ENCODE data around the gene TBC1D4. TPM values are rescaled to one million over a fixed set of nuclear protein-coding genes. Genes with fewer than 3 reads are reported as not detected.
"Not testable (repeated sequence)": the region's sequence is repeated elsewhere in the genome, so short reads cannot be mapped to it uniquely, and the experiment has no call there.

TBC1D4 gene
- polyA plus RNA-seq, 1 donor from 2014 or later: 3.9 TPM

- H3K27ac ChIP-seq (ENCODE audit: low read length): no peak overlapping the region
- TF ChIP-seq EP300 (conservative IDR thresholded peaks at IDR 0.05; ENCODE audit: poor library complexity, severe bottlenecking) (no peak), SMC3 (conservative IDR thresholded peaks at IDR 0.05; ENCODE audit: poor library complexity) (no peak), RAD21 (conservative IDR thresholded peaks at IDR 0.05) (no peak), POLR2AphosphoS5 (IDR thresholded peaks at IDR 0.05) (no peak), TAF1 (IDR thresholded peaks at IDR 0.05; ENCODE audit: low read depth) (no peak), MXI1 (conservative IDR thresholded peaks at IDR 0.05; ENCODE audit: poor library complexity, severe bottlenecking) (no peak), EZH2 (IDR thresholded peaks at IDR 0.05; ENCODE audit: borderline replicate concordance, insufficient read depth, low read length, poor library complexity, severe bottlenecking) (no peak)
- TF ChIP-seq, protein P1, sequence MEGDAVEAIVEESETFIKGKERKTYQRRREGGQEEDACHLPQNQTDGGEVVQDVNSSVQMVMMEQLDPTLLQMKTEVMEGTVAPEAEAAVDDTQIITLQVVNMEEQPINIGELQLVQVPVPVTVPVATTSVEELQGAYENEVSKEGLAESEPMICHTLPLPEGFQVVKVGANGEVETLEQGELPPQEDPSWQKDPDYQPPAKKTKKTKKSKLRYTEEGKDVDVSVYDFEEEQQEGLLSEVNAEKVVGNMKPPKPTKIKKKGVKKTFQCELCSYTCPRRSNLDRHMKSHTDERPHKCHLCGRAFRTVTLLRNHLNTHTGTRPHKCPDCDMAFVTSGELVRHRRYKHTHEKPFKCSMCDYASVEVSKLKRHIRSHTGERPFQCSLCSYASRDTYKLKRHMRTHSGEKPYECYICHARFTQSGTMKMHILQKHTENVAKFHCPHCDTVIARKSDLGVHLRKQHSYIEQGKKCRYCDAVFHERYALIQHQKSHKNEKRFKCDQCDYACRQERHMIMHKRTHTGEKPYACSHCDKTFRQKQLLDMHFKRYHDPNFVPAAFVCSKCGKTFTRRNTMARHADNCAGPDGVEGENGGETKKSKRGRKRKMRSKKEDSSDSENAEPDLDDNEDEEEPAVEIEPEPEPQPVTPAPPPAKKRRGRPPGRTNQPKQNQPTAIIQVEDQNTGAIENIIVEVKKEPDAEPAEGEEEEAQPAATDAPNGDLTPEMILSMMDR (IDR thresholded peaks at IDR 0.05; ENCODE audit: poor library complexity, severe bottlenecking): no peak
- TF ChIP-seq, protein P2, sequence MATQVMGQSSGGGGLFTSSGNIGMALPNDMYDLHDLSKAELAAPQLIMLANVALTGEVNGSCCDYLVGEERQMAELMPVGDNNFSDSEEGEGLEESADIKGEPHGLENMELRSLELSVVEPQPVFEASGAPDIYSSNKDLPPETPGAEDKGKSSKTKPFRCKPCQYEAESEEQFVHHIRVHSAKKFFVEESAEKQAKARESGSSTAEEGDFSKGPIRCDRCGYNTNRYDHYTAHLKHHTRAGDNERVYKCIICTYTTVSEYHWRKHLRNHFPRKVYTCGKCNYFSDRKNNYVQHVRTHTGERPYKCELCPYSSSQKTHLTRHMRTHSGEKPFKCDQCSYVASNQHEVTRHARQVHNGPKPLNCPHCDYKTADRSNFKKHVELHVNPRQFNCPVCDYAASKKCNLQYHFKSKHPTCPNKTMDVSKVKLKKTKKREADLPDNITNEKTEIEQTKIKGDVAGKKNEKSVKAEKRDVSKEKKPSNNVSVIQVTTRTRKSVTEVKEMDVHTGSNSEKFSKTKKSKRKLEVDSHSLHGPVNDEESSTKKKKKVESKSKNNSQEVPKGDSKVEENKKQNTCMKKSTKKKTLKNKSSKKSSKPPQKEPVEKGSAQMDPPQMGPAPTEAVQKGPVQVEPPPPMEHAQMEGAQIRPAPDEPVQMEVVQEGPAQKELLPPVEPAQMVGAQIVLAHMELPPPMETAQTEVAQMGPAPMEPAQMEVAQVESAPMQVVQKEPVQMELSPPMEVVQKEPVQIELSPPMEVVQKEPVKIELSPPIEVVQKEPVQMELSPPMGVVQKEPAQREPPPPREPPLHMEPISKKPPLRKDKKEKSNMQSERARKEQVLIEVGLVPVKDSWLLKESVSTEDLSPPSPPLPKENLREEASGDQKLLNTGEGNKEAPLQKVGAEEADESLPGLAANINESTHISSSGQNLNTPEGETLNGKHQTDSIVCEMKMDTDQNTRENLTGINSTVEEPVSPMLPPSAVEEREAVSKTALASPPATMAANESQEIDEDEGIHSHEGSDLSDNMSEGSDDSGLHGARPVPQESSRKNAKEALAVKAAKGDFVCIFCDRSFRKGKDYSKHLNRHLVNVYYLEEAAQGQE (IDR thresholded peaks at IDR 0.05; ENCODE audit: borderline replicate concordance): no peak
- no peak overlapping the region for H3K4me3 ChIP-seq (ENCODE audit: low read length)
- H2AFZ ChIP-seq (ENCODE audit: low read depth, low read length): no peak overlapping the region
- no peak overlapping the region for H3K9ac ChIP-seq (ENCODE audit: low read length)
- no peak overlapping the region for H3K4me2 ChIP-seq (ENCODE audit: low read length)
- H3K9me2 ChIP-seq (ENCODE audit: insufficient read depth, low read length): no peaks in the 10 kb centered on the region
- H3K9me3 ChIP-seq (ENCODE audit: low read length): no peaks in the 10 kb centered on the region
- no peaks in the 10 kb centered on the region for H3K79me2 ChIP-seq (replicated peaks; ENCODE audit: insufficient read depth, low read length)
- no peaks in the 10 kb centered on the region for H3K36me3 ChIP-seq (ENCODE audit: insufficient read depth, low read length)
- H4K20me1 ChIP-seq (ENCODE audit: insufficient read depth): no peaks in the 10 kb centered on the region
- H3K27me3 ChIP-seq (ENCODE audit: insufficient read depth, low read depth, low read length): no peaks in the 10 kb centered on the region
- H3F3A ChIP-seq (ENCODE audit: insufficient read depth, low read length, poor library complexity, severe bottlenecking): no peaks in the 10 kb centered on the region
Measured at GRCh38 chr13:75352641-75353327, 129.2 kb downstream of the TBC1D4 start.

GRCh38 chr13:75351538-75351937, 130.4 kb downstream of the TBC1D4 start:
- H3K4me3 ChIP-seq (ENCODE audit: low read length); H3K79me2 ChIP-seq (replicated peaks; ENCODE audit: insufficient read depth, low read length); H3K9ac ChIP-seq (ENCODE audit: low read length); H3K27ac ChIP-seq (ENCODE audit: low read length); H3F3A ChIP-seq (ENCODE audit: insufficient read depth, low read length, poor library complexity, severe bottlenecking); H3K4me2 ChIP-seq (ENCODE audit: low read length); H3K27me3 ChIP-seq (ENCODE audit: insufficient read depth, low read depth, low read length); H2AFZ ChIP-seq (ENCODE audit: low read depth, low read length); H3K9me3 ChIP-seq (ENCODE audit: low read length); H4K20me1 ChIP-seq (ENCODE audit: insufficient read depth); H3K36me3 ChIP-seq (ENCODE audit: insufficient read depth, low read length); H3K9me2 ChIP-seq (ENCODE audit: insufficient read depth, low read length): not testable (repeated sequence)
